H9 (cell line): ENCODE results near the gene CAMTA1. TPM values are rescaled to one million over a fixed set of nuclear protein-coding genes. Genes with fewer than 3 reads are reported as not detected.
A peak's percentile ranks its signal among the peaks of the same experiment; 100 is the strongest.

Experiments used
- DNase-seq: peaks from one replicate; pipeline ENCODE4 v3.0.0-alpha.2; 2017
- H2AFZ ChIP-seq: one replicate; pipeline ENCODE4 v1.6.1; 2013; ENCODE audit warnings: mild to moderate bottlenecking, low read length, control low read depth, moderate library complexity
- H2AK5ac ChIP-seq: 2 replicates; pipeline ENCODE4 v1.6.1; 2013; ENCODE audit warnings: low read length, control low read depth, mixed read lengths; ENCODE audit not compliant: insufficient read length
- H2BK120ac ChIP-seq: one replicate; pipeline ENCODE4 v1.6.1; 2013; ENCODE audit warnings: low read depth, mild to moderate bottlenecking, low read length, control low read depth, inconsistent platforms; ENCODE audit not compliant: poor library complexity, severe bottlenecking
- H2BK12ac ChIP-seq: 2 replicates; pipeline ENCODE4 v1.6.1; 2013; ENCODE audit warnings: low read length, control low read depth, mixed read lengths, low read depth; ENCODE audit not compliant: insufficient read length
- H2BK15ac ChIP-seq: 2 replicates; pipeline ENCODE4 v1.6.1; 2013; ENCODE audit warnings: low read depth, low read length, control low read depth
- H2BK20ac ChIP-seq: one replicate; pipeline ENCODE4 v1.6.1; 2013; ENCODE audit warnings: low read depth, mild to moderate bottlenecking, low read length, control low read depth, inconsistent platforms; ENCODE audit not compliant: poor library complexity, severe bottlenecking
- H2BK5ac ChIP-seq: 2 replicates; pipeline ENCODE4 v1.6.1; 2013; ENCODE audit warnings: low read length, control low read depth, mixed read lengths; ENCODE audit not compliant: insufficient read length
- H3K14ac ChIP-seq: 2 replicates; pipeline ENCODE4 v1.6.1; 2013; ENCODE audit warnings: low read length, control low read depth; ENCODE audit not compliant: insufficient read depth
- H3K18ac ChIP-seq: 2 replicates; pipeline ENCODE4 v1.6.1; 2013; ENCODE audit warnings: low read depth, mild to moderate bottlenecking, mixed read lengths, low read length, control low read depth; ENCODE audit not compliant: insufficient read length
- H3K23ac ChIP-seq: 2 replicates; pipeline ENCODE4 v1.6.1; 2013; ENCODE audit warnings: low read length, control low read depth, mixed read lengths, low read depth; ENCODE audit not compliant: insufficient read length
- H3K23me2 ChIP-seq: 2 replicates; pipeline ENCODE4 v1.6.1; 2013; ENCODE audit warnings: low read depth, mild to moderate bottlenecking, mixed read lengths, low read length, control low read depth; ENCODE audit not compliant: insufficient read length, poor library complexity, severe bottlenecking
- H3K27ac ChIP-seq: 2 replicates; pipeline ENCODE4 v1.5.1; 2013; ENCODE audit warnings: low read length, control low read depth, mixed read lengths, low read depth; ENCODE audit not compliant: insufficient read length
- H3K27me3 ChIP-seq: 2 replicates; pipeline ENCODE4 v1.6.1; 2013; ENCODE audit warnings: low read length, control low read depth, inconsistent platforms; ENCODE audit not compliant: insufficient read depth
- H3K4ac ChIP-seq: 2 replicates; pipeline ENCODE4 v1.6.1; 2013; ENCODE audit warnings: low read depth, mild to moderate bottlenecking, control low read depth, inconsistent platforms, low read length, moderate library complexity
- H3K4me1 ChIP-seq: 2 replicates; pipeline ENCODE4 v1.6.1; 2013; ENCODE audit warnings: low read length, control low read depth, inconsistent platforms; ENCODE audit not compliant: insufficient read depth
- H3K4me2 ChIP-seq: 2 replicates; pipeline ENCODE4 v1.6.1; 2013; ENCODE audit warnings: low read length, control low read depth, mixed read lengths; ENCODE audit not compliant: insufficient read length, insufficient read depth
- H3K56ac ChIP-seq: 2 replicates; pipeline ENCODE4 v1.6.1; 2013; ENCODE audit warnings: low read depth, mild to moderate bottlenecking, mixed read lengths, low read length, control low read depth; ENCODE audit not compliant: insufficient read length
- H3K79me1 ChIP-seq: 2 replicates; pipeline ENCODE4 v1.6.1; 2013; ENCODE audit warnings: low read depth, mild to moderate bottlenecking, moderate library complexity, low read length, control low read depth, inconsistent platforms; ENCODE audit not compliant: insufficient read depth, poor library complexity, severe bottlenecking
- H3K79me2 ChIP-seq: 2 replicates; pipeline ENCODE4 v1.6.1; 2013; ENCODE audit warnings: low read length, control low read depth, inconsistent platforms; ENCODE audit not compliant: insufficient read depth
- H3K9ac ChIP-seq: 2 replicates; pipeline ENCODE4 v1.6.1; 2013; ENCODE audit warnings: low read length, control low read depth, mixed read lengths; ENCODE audit not compliant: insufficient read length; ENCODE audit errors: extremely low read depth
- H3K9me3 ChIP-seq: one replicate; pipeline ENCODE4 v1.6.1; 2013; ENCODE audit warnings: low read depth, low read length, inconsistent platforms; ENCODE audit not compliant: control insufficient read depth
- H3T11ph ChIP-seq: one replicate; pipeline ENCODE4 v1.6.1; 2013; ENCODE audit warnings: mild to moderate bottlenecking, low read length, control low read depth, inconsistent platforms
- H4K20me1 ChIP-seq: one replicate; pipeline ENCODE4 v1.6.1; 2013; ENCODE audit not compliant: control insufficient read depth, insufficient read length, insufficient read depth
- H4K5ac ChIP-seq: 2 replicates; pipeline ENCODE4 v1.6.1; 2013; ENCODE audit warnings: low read depth, mild to moderate bottlenecking, mixed read lengths, low read length, control low read depth; ENCODE audit not compliant: insufficient read length
- H4K8ac ChIP-seq: replicated peaks from 2 replicates; pipeline ENCODE4 v1.6.1; 2013; ENCODE audit warnings: low read length, control low read depth, mixed read lengths, low read depth; ENCODE audit not compliant: insufficient read length
- H4K91ac ChIP-seq: 2 replicates; pipeline ENCODE4 v1.6.1; 2013; ENCODE audit warnings: low read depth, mild to moderate bottlenecking, moderate library complexity, mixed read lengths, low read length, control low read depth; ENCODE audit not compliant: insufficient read length
- H3K27ac Mint-ChIP-seq, 3 experiments: 2 replicates in 2 of 3; 3 replicates in 1 of 3; pipeline ENCODE4 v1.8.0; 2020 to 2021; ENCODE audit warnings: mixed read lengths in 3 of 3, mild to moderate bottlenecking in 1 of 3, moderate library complexity in 1 of 3
- H3K27me3 Mint-ChIP-seq: 2 replicates; pipeline ENCODE4 v1.8.0; 2021; ENCODE audit warnings: low read depth, mild to moderate bottlenecking, moderate library complexity, mixed read lengths
- H3K36me3 Mint-ChIP-seq, 3 experiments: 2 replicates in 2 of 3; 3 replicates in 1 of 3; pipeline ENCODE4 v1.8.0; 2020 to 2021; ENCODE audit warnings: low read depth in 3 of 3, mixed read lengths in 3 of 3; ENCODE audit not compliant: insufficient read depth in 1 of 3
- H3K4me1 Mint-ChIP-seq, 2 experiments: 2 replicates each; pipeline ENCODE4 v1.8.0; 2020; ENCODE audit warnings: mixed read lengths in 2 of 2
- H3K4me3 Mint-ChIP-seq, 2 experiments: 2 replicates in 1 of 2; 3 replicates in 1 of 2; pipeline ENCODE4 v1.8.0; 2020 to 2021; ENCODE audit warnings: mild to moderate bottlenecking in 2 of 2, mixed read lengths in 2 of 2, moderate library complexity in 1 of 2
- H3K9me3 Mint-ChIP-seq, 2 experiments: 2 replicates in 1 of 2; 3 replicates in 1 of 2; pipeline ENCODE4 v1.8.0; 2020; ENCODE audit warnings: mild to moderate bottlenecking in 2 of 2, mixed read lengths in 2 of 2, moderate library complexity in 1 of 2
- CTCF ChIP-seq: fragments of 200-600 bp; sonication (generic); conservative IDR thresholded peaks from 3 replicates; pipeline ENCODE4 v1.8.0; 2021; ENCODE audit warnings: antibody characterized with exemption, mild to moderate bottlenecking
- WGBS: extraction: QIAGEN DNeasy Blood & Tissue Kit; methylation state at CpG from one replicate; pipeline ENCODE4 v1.1.7; 2013; ENCODE audit warnings: missing lambda C conversion rate, low lambda C conversion rate, mixed read lengths; ENCODE audit not compliant: insufficient read length; ENCODE audit errors: extremely low coverage; 5-methylcytosine and 5-hydroxymethylcytosine counted together
- total RNA-seq: library from RNA; stranded (reverse); gene quantifications from 2 replicates; pipeline ENCODE4 v1.2.1, GENCODE V29; 2021

The CAMTA1 gene
- total RNA-seq, 1 experiment from 2014 or later, result 115 TPM

DNA sequence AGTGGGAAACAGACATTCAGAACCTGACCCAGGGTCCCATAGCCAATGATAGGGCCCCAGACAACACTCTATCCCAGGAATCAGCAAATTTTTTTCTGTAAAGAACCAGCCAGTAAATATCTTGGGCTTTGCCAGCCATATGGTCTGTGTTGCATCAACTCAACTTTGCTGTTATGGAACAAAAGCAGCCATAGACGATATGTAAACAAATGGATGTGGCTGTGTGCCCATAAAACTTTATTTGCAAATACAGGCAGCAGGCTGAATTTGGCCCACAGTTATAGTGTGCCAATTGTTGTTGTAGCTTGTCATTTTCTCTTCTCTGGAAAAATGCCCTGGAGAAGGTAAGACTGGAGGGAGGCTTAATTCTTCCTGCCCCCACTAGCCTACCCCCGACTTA lies 554.7 kb downstream of the CAMTA1 start:
- H2BK5ac ChIP-seq, result no peak overlapping the region
- peaks cover 0 to under 1% of the 10 kb centered on the region in 2 experiments; a peak in 1 of 4 replicates for H3K4me1 Mint-ChIP-seq
- H2AK5ac ChIP-seq, result no peak overlapping the region
- H4K8ac ChIP-seq, result no peak overlapping the region
- H3K23me2 ChIP-seq, result no peaks in the 10 kb centered on the region
- no peak overlapping the region for H3K4ac ChIP-seq
- no CpG with 5 or more reads among the region's 2 CpGs for WGBS
- H3K56ac ChIP-seq, result no peak overlapping the region
- H4K20me1 ChIP-seq, result no peaks in the 10 kb centered on the region
- H3K14ac ChIP-seq, result no peak overlapping the region
- H2BK120ac ChIP-seq, result no peak overlapping the region
- H4K5ac ChIP-seq, result no peak overlapping the region
- H3K79me2 ChIP-seq, result no peaks in the 10 kb centered on the region
- H3K23ac ChIP-seq, result no peak overlapping the region
- H3K27ac Mint-ChIP-seq, result peak overlapping the region in 1 of 3 experiments; percentile 70; a peak in 2 of 7 replicates
- H3K27me3 Mint-ChIP-seq, result no peaks in the 10 kb centered on the region
- no peak overlapping the region for H2AFZ ChIP-seq
- H3K4me2 ChIP-seq, result no peak overlapping the region
- H3K9me3 ChIP-seq, result no peaks in the 10 kb centered on the region
- no peak overlapping the region for H3K4me3 Mint-ChIP-seq
- H3K27ac ChIP-seq, result no peak overlapping the region
- H3K27me3 ChIP-seq, result no peaks in the 10 kb centered on the region
- TF ChIP-seq CTCF, result no peak
- no peak overlapping the region for H4K91ac ChIP-seq
- no peaks in the 10 kb centered on the region for H3K79me1 ChIP-seq
- H3K36me3 Mint-ChIP-seq, result no peaks in the 10 kb centered on the region; a peak in 1 of 7 replicates
- H2BK20ac ChIP-seq, result no peak overlapping the region
- H3K9ac ChIP-seq, result no peak overlapping the region
- no peaks in the 10 kb centered on the region for H3K9me3 Mint-ChIP-seq
- H3T11ph ChIP-seq, result no peak overlapping the region
- no peak overlapping the region for H2BK12ac ChIP-seq
- no peaks in the 10 kb centered on the region for H3K4me1 ChIP-seq
- H3K18ac ChIP-seq, result no peak overlapping the region
- no peak for DNase-seq
- H2BK15ac ChIP-seq, result no peak overlapping the region
